Stimulated activated CD8-positive, alpha-beta memory T cell treated with anti-CD3 and anti-CD28 coated beads, Interleukin-12 subunit alpha, Interleukin-12 subunit beta, amount 100 ng/mL, for 1 hour (primary cell): ENCODE results near the gene IL1RL2.

Experiments
- DNase-seq: peaks from one replicate; pipeline ENCODE4 v3.0.0-alpha.2; 2020; ENCODE audit warnings: low read depth

Gene IL1RL2

DNA sequence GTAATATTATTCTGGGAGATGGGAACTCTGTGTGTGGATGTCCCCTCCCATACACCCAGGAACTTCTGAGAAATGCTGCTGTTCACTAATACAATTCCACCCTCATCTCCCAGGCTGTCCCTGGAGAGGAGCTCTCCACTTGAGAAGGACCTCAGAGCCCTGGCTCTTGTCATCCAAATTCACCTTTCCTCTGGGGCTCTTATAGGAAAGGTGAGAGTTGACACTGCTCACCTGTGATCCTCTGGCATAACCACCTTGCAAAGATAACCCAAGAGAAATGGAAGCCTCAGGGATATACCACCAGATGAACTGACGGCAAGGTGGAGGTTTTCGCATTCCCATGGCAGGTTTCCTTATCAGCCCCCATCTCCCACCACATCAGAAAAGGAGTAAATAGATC is 52.0 kb downstream of the IL1RL2 start:
- DNase-seq, result no peak

GRCh38 chr2:102239344-102239743 is 52.5 kb downstream of the IL1RL2 start:
- no peak for DNase-seq

- DNase-seq, result peak; percentile 78
Observed at GRCh38 chr2:102240640-102241370, 54.0 kb downstream of the IL1RL2 start.

- no peak for DNase-seq
Observed at GRCh38 chr2:102241616-102242305, 54.9 kb downstream of the IL1RL2 start.

DNA sequence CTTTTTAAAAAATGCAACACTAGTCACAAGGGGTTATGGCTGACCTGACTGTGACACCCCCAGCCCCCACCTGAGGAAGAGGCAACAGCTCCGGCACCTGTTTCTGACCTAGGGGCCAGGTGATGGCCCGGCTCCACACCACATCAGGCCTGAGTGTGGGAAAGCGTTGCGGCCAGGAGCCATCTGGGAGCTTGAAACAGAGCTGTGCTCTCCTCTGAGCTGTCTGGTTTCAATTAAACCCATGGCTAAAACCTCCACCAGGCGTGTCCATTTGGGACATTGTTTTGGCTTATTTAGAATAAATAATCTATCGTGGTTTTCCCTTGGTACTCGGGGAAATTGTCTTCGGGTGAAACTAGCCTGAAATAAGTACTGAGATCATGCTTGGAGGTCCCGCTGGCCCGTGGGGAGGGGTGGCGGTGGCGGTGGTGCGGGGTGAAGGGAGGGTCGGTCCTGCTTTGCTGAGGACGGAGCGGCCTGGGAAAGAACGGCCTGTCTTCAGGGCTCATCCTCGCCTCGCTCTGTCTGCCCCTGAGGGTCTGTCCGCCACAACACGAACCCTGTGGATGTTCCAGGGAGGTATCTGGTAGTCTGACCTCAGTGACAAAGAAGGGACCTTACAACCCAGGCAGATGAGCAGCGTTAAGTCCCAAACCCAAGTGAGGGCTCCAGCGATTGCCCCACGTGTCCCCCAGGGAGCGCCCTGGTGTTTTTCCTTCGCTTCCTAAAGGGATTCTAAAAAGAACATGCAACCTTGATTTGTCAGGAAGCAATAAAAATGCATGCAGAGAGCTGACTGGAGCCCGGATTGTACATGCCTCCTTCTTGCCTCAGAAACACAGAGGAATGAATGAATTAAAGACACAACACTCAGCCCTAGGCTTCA is 58.7 kb downstream of the IL1RL2 start:
- no peak for DNase-seq

DNA sequence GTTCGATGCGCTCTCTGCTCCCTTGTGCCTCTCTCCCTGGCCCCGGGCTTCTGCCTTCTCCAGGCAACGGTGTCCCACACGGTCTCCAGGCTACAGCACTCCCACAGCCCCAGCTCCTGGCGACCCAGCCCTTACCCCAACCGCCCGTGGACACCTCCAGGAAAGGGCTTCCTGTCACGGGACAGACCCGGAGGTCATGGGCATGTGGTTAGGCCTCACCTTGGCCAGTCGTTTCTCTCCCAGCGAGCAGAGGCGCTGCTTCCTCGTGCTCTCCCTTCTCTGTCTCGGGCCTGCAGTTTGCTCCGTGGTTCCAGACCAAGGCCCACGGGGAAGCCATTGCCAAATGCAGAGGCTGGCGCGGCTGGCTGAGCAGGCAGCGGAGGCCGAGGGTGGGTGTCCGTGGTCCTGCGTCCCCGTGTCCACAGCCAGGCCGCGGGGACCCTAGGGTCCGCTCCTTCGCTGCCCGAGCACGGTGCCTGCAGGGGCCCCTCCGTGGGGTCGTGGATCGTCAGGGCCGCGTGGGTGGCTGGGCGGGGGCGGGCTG is 63.5 kb downstream of the IL1RL2 start:
- no peak for DNase-seq

GRCh38 chr2:102251042-102251848 is 64.4 kb downstream of the IL1RL2 start:
- DNase-seq, result peak; percentile 45

DNA sequence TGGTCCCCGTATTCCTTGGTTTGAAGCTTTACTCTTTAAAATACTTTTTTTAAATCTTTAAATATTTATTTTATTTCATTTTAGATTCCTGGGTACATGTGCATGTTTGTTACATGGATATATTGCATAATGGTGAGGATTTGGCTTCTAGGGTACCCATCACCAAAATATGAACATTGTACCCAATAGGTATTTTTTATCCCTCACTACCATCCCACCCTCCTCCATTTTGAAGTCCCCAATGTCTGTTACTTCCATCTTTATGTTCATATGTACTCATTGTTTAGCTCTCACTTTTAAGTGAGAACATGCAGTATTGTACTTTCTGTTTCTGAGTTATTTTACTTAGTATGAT is 65.0 kb downstream of the IL1RL2 start:
- DNase-seq, result no peak

- no peak for DNase-seq
Observed at GRCh38 chr2:102252236-102252635, 65.4 kb downstream of the IL1RL2 start.

DNA sequence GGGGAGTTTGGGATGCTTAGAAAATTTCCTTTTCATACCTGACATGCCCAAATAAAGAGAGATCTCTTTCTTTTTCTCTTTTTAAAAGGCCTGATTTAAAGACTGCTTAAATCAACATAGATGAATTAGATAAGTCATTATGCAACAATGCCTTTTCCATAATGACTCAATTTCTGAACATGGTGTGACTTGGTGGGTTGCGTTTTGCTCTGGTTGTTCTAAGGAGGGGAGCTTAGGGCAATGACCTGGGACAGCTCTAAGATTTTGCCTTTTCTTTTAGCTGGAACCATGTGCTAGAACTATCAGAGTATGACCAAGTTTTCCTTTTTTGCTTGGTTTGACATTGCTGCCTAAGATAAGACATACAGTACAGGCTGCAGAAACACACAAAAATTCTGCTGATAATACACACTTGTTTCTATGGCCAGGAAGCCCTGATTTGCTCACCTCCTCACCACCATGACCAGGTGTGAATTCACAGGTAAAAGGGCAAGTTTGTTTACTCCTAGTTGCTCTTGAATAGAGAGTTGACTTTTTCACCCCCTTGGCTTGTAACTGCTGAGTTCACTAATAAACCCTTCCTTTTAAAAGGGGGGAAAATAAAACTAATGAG is 66.4 kb downstream of the IL1RL2 start:
- DNase-seq, result no peak

DNA sequence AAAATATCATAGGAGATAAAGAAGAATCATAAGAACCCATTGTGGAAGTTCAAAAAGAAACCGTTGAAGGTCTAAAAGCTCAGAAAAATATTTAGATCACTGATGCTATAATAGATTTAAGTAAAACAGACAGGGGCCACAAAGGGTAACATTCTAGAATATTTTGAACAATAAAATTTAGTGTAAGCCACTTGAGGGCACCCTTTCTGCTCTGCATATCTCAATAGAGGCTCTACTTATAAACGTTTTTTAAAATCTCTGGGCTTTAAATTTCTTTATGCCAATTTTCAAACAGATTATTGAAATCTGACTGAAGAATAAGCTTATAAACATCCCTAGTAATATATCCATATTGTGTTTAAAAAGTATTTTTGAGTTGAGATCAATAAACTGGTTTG is 66.9 kb downstream of the IL1RL2 start:
- no peak for DNase-seq

DNA sequence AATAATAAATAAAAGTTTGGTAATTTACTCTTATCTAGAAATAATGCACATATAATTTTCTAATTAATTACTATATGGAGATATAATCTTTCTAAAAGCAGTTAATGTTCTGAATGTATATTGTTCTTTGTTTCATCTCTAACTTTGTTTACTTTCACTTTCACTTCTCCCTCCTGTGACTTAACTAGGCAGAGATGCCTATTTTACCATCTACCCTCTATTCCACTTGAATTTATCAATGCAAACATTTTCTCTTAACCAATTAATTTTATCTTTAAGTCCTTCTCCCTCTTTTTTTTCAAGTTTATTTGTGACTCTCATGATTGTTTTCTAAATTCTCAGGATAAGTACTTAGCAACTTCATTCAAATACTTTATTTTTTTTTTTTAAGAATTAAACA is 69.5 kb downstream of the IL1RL2 start:
- DNase-seq, result no peak

- DNase-seq, result no peak
Observed at GRCh38 chr2:102256874-102257462, 70.1 kb downstream of the IL1RL2 start.

DNA sequence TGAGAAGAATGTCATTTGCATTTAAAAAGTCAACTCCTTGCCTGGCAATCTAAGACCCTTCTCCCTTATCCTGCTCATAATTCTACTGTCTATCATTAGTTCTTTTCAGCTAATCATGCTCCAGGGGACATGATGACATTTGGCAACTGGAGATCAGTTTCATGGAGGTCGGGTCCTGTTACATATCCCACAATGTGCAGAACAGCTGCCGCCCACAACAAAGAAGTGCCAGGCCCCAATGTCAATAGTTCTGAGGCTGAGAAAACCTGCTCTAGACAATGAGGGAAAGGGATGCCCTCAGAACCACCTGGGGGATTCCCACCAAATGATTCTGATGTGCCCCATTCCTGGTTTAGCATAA is 71.2 kb downstream of the IL1RL2 start:
- DNase-seq, result no peak

DNA sequence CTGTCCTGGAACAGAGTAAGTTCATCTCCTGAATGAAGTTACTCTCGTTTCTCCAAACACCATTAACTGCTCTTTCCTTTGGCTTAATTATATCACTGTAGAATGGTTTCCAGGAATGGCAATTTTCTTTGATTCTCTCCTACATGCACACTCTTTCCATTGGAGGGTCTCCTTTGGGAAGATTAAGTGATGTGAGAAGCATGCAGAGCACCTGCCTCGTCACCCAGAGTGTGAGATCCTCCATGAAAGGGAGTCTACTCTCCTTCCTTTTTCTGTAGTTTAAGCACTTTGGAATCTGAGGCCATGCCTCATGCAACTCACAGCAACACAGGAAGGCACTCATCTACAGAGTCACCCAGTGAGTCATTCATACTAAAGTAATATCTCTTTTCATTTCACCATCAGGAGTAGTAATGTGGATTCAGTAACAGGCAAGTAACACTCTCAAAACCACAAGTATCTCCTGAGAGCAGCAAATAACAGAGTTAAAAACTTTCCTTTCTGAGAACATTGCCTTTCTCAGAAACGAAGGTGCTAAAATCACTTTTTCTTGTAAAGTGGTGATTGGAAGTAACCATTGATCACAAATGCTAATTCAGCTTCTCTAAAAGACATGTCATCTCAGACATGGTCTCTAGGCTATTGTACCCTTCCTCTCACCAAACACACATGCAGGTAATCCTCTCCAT is 71.7 kb downstream of the IL1RL2 start:
- no peak for DNase-seq

DNA sequence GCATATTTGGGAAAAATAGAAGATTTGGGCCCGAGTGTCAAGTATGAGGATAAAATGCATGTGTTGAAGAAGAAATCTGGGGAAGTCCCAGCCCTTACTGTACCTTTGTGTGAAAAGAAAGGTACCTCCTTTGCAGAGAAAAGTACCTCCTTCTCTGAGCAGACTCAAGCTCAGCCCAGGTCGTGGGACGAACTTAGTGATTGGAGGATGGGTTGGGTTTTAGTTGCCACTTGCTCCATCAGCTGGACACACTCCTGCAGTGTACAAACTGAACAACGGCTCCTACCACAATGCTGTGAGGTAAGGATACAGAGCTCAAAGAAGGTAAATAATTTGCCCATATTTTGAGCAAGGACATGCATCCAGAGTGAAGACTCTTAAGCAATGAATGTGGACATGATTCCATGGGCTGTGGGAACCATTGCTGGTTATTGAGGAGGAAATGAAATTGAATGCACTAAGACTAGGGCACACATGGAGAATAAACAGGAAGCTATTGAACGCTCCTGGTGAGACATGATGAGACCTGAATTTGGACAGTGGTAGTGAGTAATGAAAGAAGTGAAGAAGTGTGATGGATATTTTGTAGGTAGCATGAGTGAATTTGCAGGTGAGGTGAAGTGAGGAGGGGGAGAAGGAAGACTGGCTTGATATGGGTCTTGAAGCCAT is 74.8 kb downstream of the IL1RL2 start:
- no peak for DNase-seq

GRCh38 chr2:102262216-102263129 is 75.7 kb downstream of the IL1RL2 start:
- DNase-seq, result no peak

GRCh38 chr2:102264952-102265351 is 78.1 kb downstream of the IL1RL2 start:
- DNase-seq, result no peak

DNA sequence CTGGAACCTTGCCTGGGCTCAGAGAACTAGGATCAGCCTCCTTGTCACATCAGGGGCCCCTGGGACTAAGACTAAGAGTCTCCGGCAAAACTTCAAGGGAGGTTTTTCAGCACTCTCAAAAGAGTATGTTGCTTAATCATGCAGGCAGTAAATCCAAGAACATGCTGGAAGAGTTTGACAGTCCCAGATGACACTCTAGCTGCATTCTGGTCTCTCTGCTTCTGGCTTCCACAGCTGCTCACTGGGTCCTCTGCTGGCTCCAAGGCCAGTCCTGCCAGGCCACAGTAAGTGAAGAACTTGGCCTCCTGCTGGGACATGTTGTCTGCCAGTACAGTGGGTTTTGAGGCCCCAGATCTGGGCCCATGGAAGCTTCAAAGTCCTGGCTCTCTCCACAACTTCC is 79.4 kb downstream of the IL1RL2 start:
- no peak for DNase-seq
